ENCODE measurements around the gene OBSCN.

The OBSCN gene

GRCh38 chr1:228372183-228373003 is 164.5 kb downstream of the OBSCN start:
- DNase-seq: no peak

GRCh38 chr1:228373004-228373680 is 165.3 kb downstream of the OBSCN start:
- no peak for DNase-seq

GRCh38 chr1:228373681-228374571 is 166.1 kb downstream of the OBSCN start:
- DNase-seq: no peak

DNA sequence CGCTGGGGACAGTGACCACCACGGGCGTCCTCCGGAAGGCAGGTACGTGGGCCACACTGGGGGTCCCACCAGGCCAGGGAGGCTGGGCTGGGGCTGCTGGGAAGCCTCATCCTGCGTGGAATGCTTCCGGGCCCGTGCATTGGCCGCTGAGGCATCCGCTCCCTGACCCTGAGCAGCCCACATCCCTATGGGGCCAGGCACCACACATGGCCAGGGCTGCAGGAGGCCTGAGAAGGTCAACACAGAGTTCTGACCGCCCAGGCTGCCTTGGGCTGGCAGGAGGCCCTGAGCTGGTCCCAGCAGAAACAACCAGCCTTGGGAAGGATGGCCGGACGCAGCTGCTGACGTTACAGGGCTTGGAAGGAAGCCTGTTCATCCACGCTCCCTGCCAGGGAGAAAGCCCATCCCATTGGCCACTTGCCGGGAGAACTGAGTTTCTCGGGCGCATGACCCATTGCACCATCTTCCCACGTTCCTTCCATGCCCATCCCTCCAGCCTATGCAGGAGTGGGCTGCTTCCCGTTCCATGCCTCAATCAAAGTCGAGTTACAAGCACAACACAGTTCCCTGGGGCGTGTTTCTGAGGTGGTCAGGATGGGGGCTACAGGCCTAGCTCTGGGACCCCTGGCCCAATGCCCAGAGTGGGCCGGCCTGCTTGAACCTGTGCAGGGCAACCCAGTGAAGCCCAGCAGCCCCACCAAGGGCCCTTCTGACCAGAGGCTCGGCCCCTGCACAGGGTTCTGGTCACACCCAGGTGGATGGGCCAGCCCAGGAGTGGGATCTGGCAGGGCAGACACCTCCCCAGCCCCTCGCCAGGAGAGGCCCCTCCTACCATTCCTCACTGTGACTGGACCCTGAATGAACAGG is 167.1 kb downstream of the OBSCN start:
- no peak for DNase-seq

GRCh38 chr1:228375578-228376261 is 167.9 kb downstream of the OBSCN start:
- no peak for DNase-seq

GRCh38 chr1:228376262-228376628 is 168.4 kb downstream of the OBSCN start:
- no peak for DNase-seq

DNA sequence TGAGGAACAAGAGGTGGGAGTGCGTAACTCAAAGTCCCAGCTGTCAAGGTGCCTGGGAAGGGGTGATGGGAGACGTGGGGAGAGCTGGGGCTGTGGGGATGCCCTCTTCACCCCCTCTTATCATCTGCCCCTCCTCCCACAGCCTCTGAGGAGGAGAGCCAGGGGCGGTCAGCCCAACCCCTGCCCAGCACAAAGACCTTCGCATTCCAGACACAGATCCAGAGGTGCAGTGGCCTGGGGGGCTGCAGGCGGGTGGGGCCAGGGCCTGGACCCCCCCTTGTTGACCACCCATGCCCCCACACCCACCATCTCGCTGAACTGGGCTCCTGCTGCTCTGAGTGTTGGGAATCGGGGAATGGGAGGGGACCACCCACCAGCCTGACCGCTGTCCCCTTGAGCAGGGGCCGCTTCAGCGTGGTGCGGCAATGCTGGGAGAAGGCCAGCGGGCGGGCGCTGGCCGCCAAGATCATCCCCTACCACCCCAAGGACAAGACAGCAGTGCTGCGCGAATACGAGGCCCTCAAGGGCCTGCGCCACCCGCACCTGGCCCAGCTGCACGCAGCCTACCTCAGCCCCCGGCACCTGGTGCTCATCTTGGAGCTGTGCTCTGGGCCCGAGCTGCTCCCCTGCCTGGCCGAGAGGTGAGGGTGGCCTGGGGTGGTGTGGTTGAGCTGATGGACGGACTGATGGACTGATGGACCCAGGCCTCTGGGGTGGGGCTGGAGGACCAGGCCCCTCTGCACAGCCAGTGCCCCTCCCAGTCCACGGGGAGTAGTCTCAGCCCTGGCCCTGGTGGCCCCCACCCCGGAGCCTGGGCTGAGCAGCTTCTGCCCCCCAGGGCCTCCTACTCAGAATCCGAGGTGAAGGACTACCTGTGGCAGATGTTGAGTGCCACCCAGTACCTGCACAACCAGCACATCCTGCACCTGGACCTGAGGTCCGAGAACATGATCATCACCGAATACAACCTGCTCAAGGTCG is 169.1 kb downstream of the OBSCN start:
- DNase-seq: no peak

- no peak for DNase-seq
Measured at GRCh38 chr1:228377664-228378089, 169.8 kb downstream of the OBSCN start.

DNA sequence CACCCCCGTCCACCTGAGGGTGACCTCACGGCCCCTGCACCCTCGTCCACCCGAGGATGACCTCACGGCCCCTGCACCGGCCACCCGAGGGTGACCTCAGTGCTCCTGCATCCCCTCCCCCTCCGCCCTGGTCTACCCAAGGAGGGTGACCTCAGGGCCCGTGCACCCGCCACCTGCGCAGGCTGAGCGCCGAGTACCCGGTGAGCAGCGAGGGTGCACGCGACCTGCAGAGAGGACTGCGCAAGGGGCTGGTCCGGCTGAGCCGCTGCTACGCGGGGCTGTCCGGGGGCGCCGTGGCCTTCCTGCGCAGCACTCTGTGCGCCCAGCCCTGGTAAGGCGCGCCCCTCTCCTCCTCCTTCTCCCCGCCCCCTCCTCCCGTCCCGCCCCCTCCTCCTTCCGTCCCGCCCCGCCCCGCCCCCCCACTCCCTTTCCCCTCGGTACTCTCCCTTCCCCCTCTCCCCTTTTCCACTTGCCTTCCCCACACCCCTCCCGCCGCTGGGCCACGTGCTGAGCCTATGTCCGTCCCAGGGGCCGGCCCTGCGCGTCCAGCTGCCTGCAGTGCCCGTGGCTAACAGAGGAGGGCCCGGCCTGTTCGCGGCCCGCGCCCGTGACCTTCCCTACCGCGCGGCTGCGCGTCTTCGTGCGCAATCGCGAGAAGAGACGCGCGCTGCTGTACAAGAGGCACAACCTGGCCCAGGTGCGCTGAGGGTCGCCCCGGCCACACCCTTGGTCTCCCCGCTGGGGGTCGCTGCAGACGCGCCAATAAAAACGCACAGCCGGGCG is 170.4 kb downstream of the OBSCN start:
- DNase-seq: no peak

DNA sequence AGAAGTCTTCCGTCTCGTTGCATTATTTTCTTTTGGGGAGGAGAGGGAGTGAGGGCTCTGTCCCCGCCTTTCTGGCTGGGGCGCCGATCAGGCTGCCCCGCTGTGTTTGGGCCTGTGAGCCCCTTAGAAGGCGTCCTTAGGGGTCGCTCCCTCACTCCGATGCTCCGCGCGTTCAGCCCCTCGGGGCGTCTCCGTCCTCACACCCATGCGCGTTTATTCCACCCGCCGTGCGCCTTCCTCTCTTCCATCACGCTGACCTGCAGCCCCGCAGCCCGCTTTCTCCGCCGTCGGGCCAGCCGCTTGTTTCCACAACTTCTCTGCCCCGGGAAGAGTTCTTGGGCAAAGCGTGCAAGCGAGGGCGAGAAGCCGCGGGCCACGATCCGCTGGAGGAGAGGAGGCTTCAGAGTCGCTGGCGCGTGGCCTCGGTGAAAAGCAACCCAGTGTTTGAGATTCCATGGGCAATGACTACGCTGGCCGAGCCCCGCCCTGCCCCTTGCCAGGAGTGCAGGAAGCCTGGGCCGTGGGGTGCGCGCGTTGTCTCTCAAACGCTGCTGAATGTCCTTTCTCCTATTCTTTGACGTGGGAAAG is 171.1 kb downstream of the OBSCN start:
- no peak for DNase-seq

DNA sequence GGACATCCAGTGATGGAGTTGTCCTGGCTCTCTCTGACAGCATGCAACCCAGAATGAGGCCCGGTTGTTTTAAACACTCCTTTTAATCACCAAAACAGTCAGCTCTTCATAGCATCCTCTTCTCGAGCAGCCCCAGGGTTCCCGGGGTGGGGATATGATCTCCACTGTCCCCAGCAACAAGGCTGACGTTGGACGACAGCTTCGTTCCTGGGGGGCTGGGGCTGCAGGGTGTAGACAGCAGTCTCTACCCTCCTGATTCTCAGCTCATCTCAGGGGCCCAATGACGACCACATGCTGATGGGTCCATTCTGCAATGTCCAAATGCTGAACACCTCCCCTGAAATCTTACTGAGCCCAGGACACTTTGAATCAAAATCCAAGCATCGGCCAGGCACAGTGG is 171.8 kb downstream of the OBSCN start:
- DNase-seq: no peak

GRCh38 chr1:228381356-228381755 is 173.5 kb downstream of the OBSCN start:
- DNase-seq: no peak

DNA sequence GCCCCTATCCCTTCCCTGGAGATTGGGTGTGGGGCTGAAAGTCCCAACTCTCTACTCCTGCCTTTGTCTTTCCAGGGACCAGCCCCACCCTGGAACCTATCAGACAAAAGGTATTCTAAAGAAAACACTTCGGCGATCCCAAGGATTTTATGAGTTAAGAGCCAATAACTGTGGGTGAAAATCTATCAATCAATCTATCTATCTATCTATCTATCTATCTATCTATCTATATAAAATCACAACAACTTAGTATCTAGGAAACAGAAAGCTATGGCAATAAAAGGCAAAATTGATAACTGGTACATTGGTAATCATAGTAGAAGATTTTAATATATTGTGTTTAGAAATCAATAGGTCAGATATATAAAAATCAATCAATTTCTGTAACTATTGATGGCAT is 175.9 kb downstream of the OBSCN start:
- no peak for DNase-seq

- no peak for DNase-seq
Measured at GRCh38 chr1:228385232-228385631, 177.4 kb downstream of the OBSCN start.

GRCh38 chr1:228387321-228387720 is 179.5 kb downstream of the OBSCN start:
- DNase-seq: no peak

- DNase-seq: no peak
Measured at GRCh38 chr1:228390649-228391048, 182.8 kb downstream of the OBSCN start.

DNA sequence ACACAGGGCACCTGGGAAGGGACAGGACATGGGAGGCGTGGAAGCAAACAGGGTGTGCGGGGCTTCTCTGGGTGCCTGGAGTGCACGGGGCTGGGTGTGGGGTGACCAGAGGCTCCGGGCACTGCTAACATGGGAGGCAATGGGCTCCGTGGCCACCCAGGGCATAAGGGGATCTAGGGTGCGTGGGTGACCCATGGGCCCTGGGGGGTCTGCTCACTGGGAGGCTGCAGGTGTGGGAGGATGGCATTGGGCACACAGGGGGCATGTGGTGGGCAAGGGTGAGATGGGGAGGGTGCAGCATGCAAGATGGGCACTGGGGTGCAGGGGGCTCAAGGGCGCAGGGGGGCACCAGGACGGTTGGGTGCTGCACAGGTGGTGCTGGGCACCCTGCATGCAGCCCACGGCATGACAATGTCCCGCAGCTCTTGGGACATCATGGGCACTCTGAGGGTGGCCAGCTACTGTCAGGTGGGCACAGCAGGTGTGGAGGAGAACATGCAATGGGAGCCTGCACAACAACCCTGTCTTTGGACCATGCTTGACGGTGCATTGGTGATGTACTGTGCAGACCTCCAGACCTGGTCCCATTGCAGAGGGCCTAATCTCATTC is 183.7 kb downstream of the OBSCN start:
- DNase-seq: no peak

GRCh38 chr1:228392111-228392936 is 184.5 kb downstream of the OBSCN start:
- no peak for DNase-seq

All from GDM1 (cell line).